NCI-H774 (cell line): ENCODE results near the gene GYS2.
"Not testable (repeated sequence)": the region's sequence is repeated elsewhere in the genome, so short reads cannot be mapped to it uniquely, and the experiment has no call there.

Experiments used
- DNase-seq: peaks from one replicate; lab custom pipeline; 2025; lab: John Stamatoyannopoulos, UW

GYS2 gene

DNA sequence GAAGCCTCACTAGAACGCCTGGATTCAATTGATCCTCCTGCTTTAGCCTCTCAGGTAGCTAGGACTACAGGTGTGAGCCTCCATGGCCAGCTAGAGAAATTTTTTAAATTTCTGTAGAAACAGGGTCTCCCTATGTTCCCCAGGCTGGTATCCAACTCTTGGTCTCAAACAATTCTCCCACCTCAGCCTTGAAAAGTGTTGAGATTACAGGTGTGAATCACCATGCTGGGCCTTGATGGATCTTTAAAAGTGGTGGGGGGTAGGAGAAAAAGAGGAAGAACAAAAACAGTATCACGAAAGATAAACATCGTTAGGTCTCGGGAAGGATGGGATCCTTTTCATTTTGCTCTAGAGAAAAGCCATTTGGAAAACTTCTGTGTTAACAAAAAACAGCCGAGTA, 4.5 kb downstream of the GYS2 start:
- no peak for DNase-seq

- no peak for DNase-seq
Measured at GRCh38 chr12:21599143-21599999, 5.3 kb downstream of the GYS2 start.

DNA sequence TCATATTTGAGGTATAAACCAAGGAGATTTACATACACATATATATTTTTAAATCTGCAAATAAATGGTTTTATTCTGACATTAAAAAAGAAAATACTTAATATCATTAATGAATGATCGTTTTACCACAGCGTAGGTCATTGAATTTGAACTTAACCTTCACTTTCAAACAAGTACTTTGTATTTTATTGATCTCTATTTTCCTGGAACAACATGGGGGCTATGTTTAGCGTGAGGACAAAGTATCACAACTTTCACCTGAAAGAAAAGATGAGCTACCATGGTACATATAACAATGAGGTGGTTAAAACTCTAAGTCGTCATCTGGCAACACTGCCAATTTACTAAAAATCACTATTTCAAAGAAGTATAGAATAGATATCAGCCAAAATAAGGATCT, 6.0 kb downstream of the GYS2 start:
- DNase-seq, result no peak

GRCh38 chr12:21595356-21595755, 9.3 kb downstream of the GYS2 start:
- not testable (repeated sequence) for DNase-seq

DNA sequence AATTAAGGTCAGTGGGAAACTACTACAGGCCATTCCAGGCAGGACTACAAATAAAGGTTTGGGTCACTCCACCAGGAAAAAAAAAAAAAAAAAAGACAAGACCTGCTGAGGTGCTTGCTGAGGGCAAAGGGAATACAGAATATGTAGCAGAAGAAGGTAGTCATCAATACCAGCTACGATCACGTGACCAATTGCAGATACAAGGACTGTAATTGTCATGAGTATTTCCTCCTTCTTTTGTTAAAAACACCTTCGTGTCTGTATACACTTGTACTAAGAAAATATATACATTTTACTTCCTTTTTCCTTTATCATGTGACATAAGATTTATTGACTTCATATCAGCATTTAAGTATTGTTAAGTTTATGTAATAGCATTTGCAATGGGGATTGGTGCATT, 19.2 kb downstream of the GYS2 start:
- DNase-seq, result no peak

DNA sequence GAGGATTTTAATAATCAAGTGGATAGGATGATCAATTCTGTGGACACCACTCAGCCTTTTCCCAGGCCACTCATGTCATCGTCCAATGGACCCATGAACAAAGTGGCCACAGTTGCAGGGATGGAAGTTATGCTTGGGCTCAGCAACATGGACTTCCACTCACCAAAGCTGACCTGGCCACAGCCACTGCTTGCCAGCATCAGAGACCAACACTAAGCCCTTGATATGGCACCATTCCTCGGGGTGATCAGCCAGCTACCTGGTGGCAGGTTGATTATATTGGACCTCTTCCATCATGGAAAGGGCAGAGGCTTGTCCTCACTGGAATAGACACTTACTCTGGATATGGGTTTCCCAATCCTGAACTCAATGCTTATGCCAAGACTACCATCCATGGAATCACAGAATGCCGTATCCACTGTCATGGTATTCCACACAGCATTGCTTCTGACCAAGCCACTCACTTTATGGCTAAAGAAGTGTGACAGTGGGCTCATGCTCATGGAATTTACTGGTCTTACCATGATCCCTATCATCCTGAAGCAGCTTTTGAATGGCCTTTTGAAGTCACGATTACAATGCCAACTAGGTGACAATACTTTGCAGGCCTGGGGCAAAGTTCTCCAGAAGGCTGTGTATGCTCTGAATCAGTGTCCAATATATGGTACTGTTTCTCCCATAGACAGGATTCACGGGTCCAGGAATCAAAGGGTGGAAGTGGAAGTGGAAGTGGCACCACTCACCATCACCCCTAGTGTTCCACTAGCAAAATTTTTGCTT, 20.1 kb downstream of the GYS2 start:
- not testable (repeated sequence) for DNase-seq

DNA sequence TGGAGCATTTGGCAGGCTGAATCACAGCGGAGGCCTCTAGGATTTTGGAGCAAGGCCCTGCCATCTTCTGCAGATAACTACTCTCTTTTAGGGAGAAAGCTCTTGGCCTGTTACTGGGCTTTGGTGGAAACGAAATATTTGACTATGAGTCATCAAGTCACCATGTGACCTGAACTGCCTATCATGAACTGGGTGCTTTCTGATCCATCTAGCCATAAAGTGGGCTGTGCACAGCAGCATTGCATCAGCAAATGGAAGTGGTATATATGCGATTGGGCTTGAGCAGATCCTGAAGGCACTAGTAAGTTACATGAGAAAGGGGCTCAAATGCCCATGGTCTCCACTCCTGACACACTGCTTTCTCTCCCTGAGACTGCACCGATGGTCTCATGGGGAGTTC, 21.1 kb downstream of the GYS2 start:
- no peak for DNase-seq

DNA sequence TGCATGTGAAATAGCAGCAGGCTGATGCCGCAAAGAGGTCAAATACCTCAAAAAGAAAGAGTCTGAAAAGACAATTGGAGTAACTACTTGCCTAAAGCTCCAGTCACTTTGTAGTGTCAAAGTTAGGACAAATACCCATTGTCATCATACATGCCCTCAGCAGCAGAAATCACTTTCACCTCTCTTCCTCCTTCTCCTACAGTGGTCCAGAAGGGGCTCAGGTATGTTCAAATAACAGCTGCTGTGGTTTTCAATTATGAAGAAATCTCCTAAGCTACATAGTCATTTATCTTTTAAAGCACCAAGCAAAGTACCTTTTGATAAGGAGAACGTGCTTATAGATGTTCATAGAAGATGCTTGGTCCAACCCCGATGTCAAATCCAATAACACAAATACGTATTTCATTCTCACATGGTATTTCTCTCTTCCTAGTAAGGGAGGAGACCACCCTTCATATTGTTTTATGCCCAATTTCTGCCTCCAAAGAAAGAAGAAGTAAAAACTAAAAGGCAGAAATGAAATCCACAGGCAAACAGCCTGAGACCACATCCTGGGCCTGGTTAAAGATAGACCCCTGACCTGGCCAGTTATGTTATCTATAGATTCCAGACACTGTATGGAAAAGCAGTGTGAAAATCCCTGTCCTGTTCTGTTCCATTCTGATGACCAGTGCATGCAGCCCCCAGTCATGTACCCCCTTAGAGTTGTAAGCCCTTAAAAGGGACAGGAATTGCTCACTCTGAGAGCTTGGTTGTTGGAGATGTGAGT, 23.7 kb downstream of the GYS2 start:
- DNase-seq, result no peak

GRCh38 chr12:21577516-21577915, 27.1 kb downstream of the GYS2 start:
- no peak for DNase-seq

- DNase-seq, result no peak
Measured at GRCh38 chr12:21576431-21576830, 28.2 kb downstream of the GYS2 start.

- no peak for DNase-seq
Measured at GRCh38 chr12:21573733-21574358, 30.8 kb downstream of the GYS2 start.

DNA sequence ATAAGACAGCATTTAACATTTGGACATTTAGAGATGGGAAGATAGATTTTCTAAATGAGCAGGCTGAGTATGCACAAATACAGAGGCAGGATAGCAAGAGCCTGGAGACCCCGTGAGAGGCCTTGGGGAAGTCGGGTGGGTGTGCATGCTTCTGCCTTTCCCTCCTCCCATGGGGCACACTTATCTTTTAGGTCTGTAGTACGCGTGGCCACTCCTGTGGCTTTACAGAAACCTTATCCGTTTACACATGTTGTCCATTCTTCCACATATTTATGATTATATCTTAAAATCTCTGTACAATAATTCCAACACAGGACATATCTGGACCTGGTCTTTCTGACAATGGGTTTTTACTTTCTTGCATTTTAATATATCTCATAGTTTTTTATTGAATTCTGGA, 33.6 kb downstream of the GYS2 start:
- DNase-seq, result no peak

- no peak for DNase-seq
Measured at GRCh38 chr12:21568115-21568514, 36.5 kb downstream of the GYS2 start.

DNA sequence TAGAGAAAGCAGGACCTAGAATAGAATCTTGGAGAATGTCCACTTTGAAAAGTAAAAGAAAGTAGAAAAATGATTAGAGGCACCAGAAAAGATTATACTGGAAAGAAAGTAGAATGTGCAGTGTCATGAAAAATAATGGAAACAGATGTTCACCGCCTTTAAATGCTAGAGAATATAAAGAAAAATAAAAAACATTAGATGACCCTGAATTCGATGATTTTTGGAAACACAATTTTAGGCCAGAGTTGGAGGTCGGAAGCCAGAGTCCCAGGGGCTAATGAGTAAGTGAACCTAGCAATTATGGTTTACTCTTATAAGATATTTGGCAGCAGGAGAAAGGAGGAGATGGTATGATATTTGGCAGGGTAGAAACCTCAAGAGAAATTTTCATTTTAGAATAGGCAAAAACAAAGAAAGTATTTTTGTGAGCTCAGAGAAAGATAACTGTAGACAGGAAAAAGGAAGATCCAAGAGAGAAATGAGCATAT, 37.7 kb downstream of the GYS2 start:
- DNase-seq, result no peak

DNA sequence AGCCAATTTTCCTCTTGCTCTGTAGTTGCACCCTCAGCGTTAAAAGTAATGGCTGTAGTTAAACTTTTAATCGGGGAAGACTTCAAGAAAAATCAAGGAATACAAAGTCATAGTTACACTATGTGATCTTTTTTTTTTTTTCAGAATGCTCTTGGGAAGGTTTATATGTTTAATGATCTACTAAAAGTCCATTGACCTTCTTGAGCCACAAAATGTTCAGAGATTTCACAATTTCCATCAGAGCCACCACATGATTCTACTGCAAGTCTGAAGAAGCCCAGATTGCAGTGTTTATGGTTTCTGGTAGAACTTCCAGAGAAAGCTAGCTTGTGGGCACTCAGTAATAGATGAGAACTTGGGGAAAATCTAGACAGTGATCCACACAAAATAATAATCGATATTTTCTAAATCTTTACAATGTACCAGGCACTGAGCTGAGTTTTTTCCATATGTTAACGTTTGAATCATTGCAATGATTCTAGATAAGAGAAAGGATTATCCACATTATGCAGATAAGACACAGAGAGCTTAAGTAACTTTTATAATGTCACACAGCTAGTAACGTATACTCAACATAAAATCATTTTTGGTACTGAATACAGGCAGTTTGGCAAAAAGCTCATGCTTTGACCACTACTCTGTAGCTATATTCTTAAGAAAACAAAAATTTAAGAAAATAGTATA, 38.3 kb downstream of the GYS2 start:
- no peak for DNase-seq

DNA sequence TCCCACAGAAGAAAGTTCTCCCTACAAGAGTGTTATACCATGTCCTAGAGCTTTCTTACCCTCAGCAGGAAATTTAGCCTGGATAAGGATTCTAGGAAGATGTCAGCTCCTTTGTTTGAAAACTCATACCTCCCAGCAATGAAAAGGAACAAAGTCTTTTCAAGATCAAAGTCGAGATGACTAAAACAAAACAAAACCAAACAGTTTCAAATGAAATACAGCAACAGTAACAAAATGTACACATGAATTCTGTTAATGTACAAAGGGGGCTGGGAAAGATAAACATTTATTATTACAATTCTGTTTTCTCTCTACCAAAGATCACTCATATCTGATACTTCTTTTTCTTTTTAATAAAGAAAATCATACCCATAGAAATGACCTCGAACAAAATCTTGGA, 41.8 kb downstream of the GYS2 start:
- DNase-seq, result no peak

- no peak for DNase-seq
Measured at GRCh38 chr12:21561158-21561557, 43.5 kb downstream of the GYS2 start.

- DNase-seq, result no peak
Measured at GRCh38 chr12:21559855-21560569, 44.6 kb downstream of the GYS2 start.

GRCh38 chr12:21558100-21558679, 46.5 kb downstream of the GYS2 start:
- DNase-seq, result no peak

DNA sequence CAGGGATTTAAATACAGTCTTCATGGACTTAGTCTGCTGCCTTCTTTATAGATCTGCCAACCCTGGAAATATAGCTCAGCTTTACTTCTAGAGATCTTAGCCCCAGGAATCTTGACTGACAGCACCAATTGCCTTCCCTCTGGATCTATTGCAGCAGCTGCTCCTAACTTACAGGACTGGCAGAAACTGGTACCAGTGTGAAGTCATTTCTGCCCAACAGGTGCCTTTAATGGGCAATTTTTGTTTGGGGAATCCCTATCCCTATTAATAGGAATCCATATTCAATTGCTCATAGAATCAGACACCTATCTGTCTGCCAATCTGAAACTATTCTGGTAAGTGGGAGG, 51.3 kb downstream of the GYS2 start:
- DNase-seq, result no peak
